GM12878 (cell line): ENCODE data around the gene KLHL25. TPM values are rescaled to one million over a fixed set of nuclear protein-coding genes. Genes with fewer than 3 reads are reported as not detected.

ENCODE experiments used
- ATAC-seq: fragments of 200-7000 bp; cut with Tn5 transposase; 3 replicates; pipeline ENCODE4 v1.9.1; 2020; ENCODE audit warnings: mild to moderate bottlenecking, moderate library complexity
- BruUV-seq: library from RNA; stranded (reverse); fragments of 400-500 nt; replicated peaks from 2 replicates; lab custom pipeline; 2021; lab: Mats Ljungman, UMichigan
- CTCF ChIA-PET: fragments of 300-600 bp; sonication (Branson Sonifier 250); formaldehyde crosslinking; extraction: SDS; loops from one replicate; lab custom pipeline; 2021; ENCODE audit warnings: inconsistent platforms; lab: Yijun Ruan, JAX
- POLR2A ChIA-PET: fragments of 350-600 bp; formaldehyde crosslinking; extraction: SDS; loops from one replicate; lab custom pipeline; 2021; ENCODE audit warnings: inconsistent platforms; lab: Charles Lee
- RAD21 ChIA-PET: fragments of 300-600 bp; sonication (Branson Sonifier 250); formaldehyde crosslinking; loops from one replicate; lab custom pipeline; 2023; ENCODE audit warnings: antibody characterized with exemption; ENCODE audit not compliant: unreplicated experiment; lab: Charles Lee
- SMC1A ChIA-PET: fragments of 300-600 bp; sonication (Branson Sonifier 250); formaldehyde crosslinking; loops from one replicate; lab custom pipeline; 2023; ENCODE audit not compliant: unreplicated experiment, uncharacterized antibody; lab: Charles Lee
- DNase-seq: peaks from one replicate; pipeline ENCODE4 v3.0.0-alpha.2; 2011; ENCODE audit warnings: low read depth, low spot score
- FAIRE-seq: peaks from 3 replicates; lab custom pipeline; 2011; peaks lifted over from hg19 to GRCh38; lab: Jason Lieb, UNC
- H2AFZ ChIP-seq: 2 replicates; pipeline ENCODE4 v1.6.0; 2011; ENCODE audit warnings: low read depth, low read length, control low read depth; ENCODE audit not compliant: control insufficient read depth
- H3K27ac ChIP-seq: 2 replicates; pipeline ENCODE4 v1.5.1; 2011; ENCODE audit warnings: control low read depth; ENCODE audit not compliant: control insufficient read depth, insufficient read depth
- H3K27me3 ChIP-seq, 2 experiments: replicated peaks in 1 of 2; 2 replicates each; pipeline versions ENCODE4 v1.6.0 to v1.6.1; 2011; ENCODE audit warnings: low read length in 1 of 2; ENCODE audit not compliant: control insufficient read depth in 2 of 2, insufficient read depth in 2 of 2
- H3K36me3 ChIP-seq, 2 experiments: 2 replicates each; pipeline ENCODE4 v1.5.1; 2011; ENCODE audit warnings: low read length in 1 of 2; ENCODE audit not compliant: control insufficient read depth in 2 of 2, insufficient read depth in 2 of 2
- H3K4me1 ChIP-seq: 2 replicates; pipeline ENCODE4 v1.6.1; 2011; ENCODE audit warnings: mild to moderate bottlenecking, low read length, moderate library complexity, mixed read lengths; ENCODE audit not compliant: control insufficient read depth, insufficient read depth
- H3K4me2 ChIP-seq: 2 replicates; pipeline ENCODE4 v1.6.0; 2011; ENCODE audit warnings: control low read depth; ENCODE audit not compliant: control insufficient read depth, insufficient read depth
- H3K4me3 ChIP-seq: fragments of 200-600 bp; sonication (generic); 2 replicates; pipeline ENCODE4 v1.5.1; 2016
- H3K79me2 ChIP-seq: 2 replicates; pipeline ENCODE4 v1.6.0; 2011; ENCODE audit warnings: low read length; ENCODE audit not compliant: control insufficient read depth, insufficient read depth
- H3K9ac ChIP-seq: 2 replicates; pipeline ENCODE4 v1.8.0; 2011; ENCODE audit warnings: low read length, control low read depth, mixed read lengths; ENCODE audit not compliant: control insufficient read depth, insufficient read depth
- H3K9me3 ChIP-seq: replicated peaks from 3 replicates; pipeline ENCODE4 v1.5.1; 2011; ENCODE audit warnings: mild to moderate bottlenecking, low read length; ENCODE audit not compliant: control insufficient read depth, insufficient read depth
- H4K20me1 ChIP-seq: 2 replicates; pipeline ENCODE4 v1.6.0; 2011; ENCODE audit not compliant: control insufficient read depth, insufficient read depth
- EP300 ChIP-seq, 2 experiments: fragments of 150-350 bp in 1 of 2; IDR thresholded peaks; 2 replicates each; pipeline ENCODE4 v1.6.1; 2011 to 2012; ENCODE audit warnings: low read depth in 2 of 2, low read length in 2 of 2, borderline replicate concordance in 1 of 2, improper control_type of control experiment in 1 of 2, inconsistent platforms in 1 of 2; ENCODE audit not compliant: control insufficient read depth in 1 of 2
- IKZF2 ChIP-seq, 2 experiments: fragments of 450-650 bp; IDR thresholded peaks; 2 replicates each; pipeline ENCODE4 v1.6.1; 2017; ENCODE audit warnings: mild to moderate bottlenecking in 2 of 2, moderate library complexity in 2 of 2
- POLR2A ChIP-seq: IDR thresholded peaks from 2 replicates; pipeline ENCODE4 v1.6.1; 2011; ENCODE audit warnings: low read depth, mild to moderate bottlenecking, low read length
- YY1 ChIP-seq: IDR thresholded peaks from 2 replicates; pipeline ENCODE4 v1.6.1; 2011; ENCODE audit warnings: low read depth, mild to moderate bottlenecking, low read length
- ZBTB4 ChIP-seq: fragments of 450-650 bp; formaldehyde crosslinking; IDR thresholded peaks from 2 replicates; pipeline ENCODE4 v1.4.0; 2022; ENCODE audit warnings: mild to moderate bottlenecking, moderate library complexity
- ZNF24 ChIP-seq: fragments of 450-650 bp; IDR thresholded peaks from 2 replicates; pipeline ENCODE4 v1.6.1; 2017; ENCODE audit warnings: antibody characterized with exemption, mild to moderate bottlenecking
- ZZZ3 ChIP-seq: IDR thresholded peaks from 2 replicates; pipeline ENCODE4 v1.6.1; 2011; ENCODE audit warnings: low read depth; ENCODE audit not compliant: control insufficient read depth, insufficient read length
- WGBS: methylation state at CpG from one replicate; pipeline ENCODE4 v1.1.6; 2016; ENCODE audit warnings: low lambda C conversion rate; ENCODE audit not compliant: insufficient replicate concordance, insufficient coverage; ENCODE audit errors: missing lambda C conversion rate; 5-methylcytosine and 5-hydroxymethylcytosine counted together
- in situ Hi-C: fragments of 300-500 bp; cut with MboI; formaldehyde crosslinking; loops from 9 replicates; pipeline ENCODE4 v1.14.3; 2018; ENCODE audit warnings: mixed read lengths
- intact Hi-C: fragments of 100-400 bp; cut with micrococcal nuclease; formaldehyde crosslinking; loops from one replicate; pipeline ENCODE4 v1.14.2; 2022; ENCODE audit not compliant: unreplicated experiment
- polyA plus RNA-seq, 11 experiments: library from polyadenylated mRNA; depleted of rRNA in 4 of 11; unstranded in 6 of 11; stranded (reverse) in 5 of 11; fragments of >200 nt; fragmentation: Nextera tagmentation in 4 of 11; fragmentation: Illumina TruSeq in 1 of 11; extraction: Ambion mirVana in 4 of 11; extraction: Trizol in 1 of 11; gene quantifications; 1 replicate in 1 of 11; 2 replicates in 10 of 11; pipeline versions ENCODE4 v1.2.1 to v1.2.3, GENCODE V29; 2011 to 2016; ENCODE audit warnings: inconsistent platforms in 2 of 11, missing spikeins in 2 of 11, low read depth in 1 of 11
- total RNA-seq, 4 experiments: library from RNA; depleted of rRNA in 3 of 4; stranded (reverse); fragments of >200 nt in 3 of 4; fragmentation: Illumina TruSeq in 1 of 4; extraction: Trizol in 1 of 4; gene quantifications; 2 replicates each; pipeline versions ENCODE4 v1.2.1 to v1.2.3, GENCODE V29; 2013 to 2021

The KLHL25 gene
- total and polyA plus RNA-seq, 10 of the 15 experiments (the other 5 are each of a cell fraction or from before 2014, with no cell fraction given) = 0.04 to 3.0 (median 2.1) TPM; not detected in 1

- no peak overlapping the region for H2AFZ ChIP-seq
- H3K27ac ChIP-seq = no peak overlapping the region
- H3K4me3 ChIP-seq = no peak overlapping the region
- in situ Hi-C loops = no loop called here
- no peak for TF ChIP-seq YY1
- no peak for TF ChIP-seq ZZZ3
- no peak for TF ChIP-seq ZBTB4 (CRISPR knock-in tag)
- no peak for TF ChIP-seq POLR2A
- no peak for TF ChIP-seq ZNF24
- no peak for TF ChIP-seq IKZF2 (IDR thresholded peaks at IDR 0.05)
- no peak for TF ChIP-seq EP300 (IDR thresholded peaks at IDR 0.05; ENCODE audit: borderline replicate concordance in 1 of 2, control insufficient read depth in 1 of 2, low read depth in 2 of 2, low read length in 2 of 2)
- TF ChIP-seq, all 136 proteins: peak for 0
- no peak for FAIRE-seq
- no TSS peak for BruUV-seq
- ChIA-PET RAD21 (no interaction called here), CTCF (interaction anchor here (1.0 kb wide), 1 partner anchor 32 kb away, joined by 3 read pairs; no protein-coding TSS in a partner anchor), SMC1A (no interaction called here), POLR2A (no interaction called here)
- Histone ChIP-seq H3K27me3 (no peaks in the 10 kb centered on the region), H3K9ac (no peak overlapping the region), H4K20me1 (no peaks in the 10 kb centered on the region), H3K4me2 (no peak overlapping the region), H3K36me3 (no peaks in the 10 kb centered on the region), H3K9me3 (no peaks in the 10 kb centered on the region), H3K4me1 (no peaks in the 10 kb centered on the region), H3K79me2 (no peaks in the 10 kb centered on the region)
- intact Hi-C loops = no loop called here
- no peak for ATAC-seq
- DNase-seq = no peak
- 87% methylated on average over 9 of the region's 9 CpGs for WGBS
Measured at GRCh38 chr15:85761635-85762034, 33.1 kb downstream of the KLHL25 start.
